ENCODE measurements around the gene SOS2.
A peak's percentile ranks its signal among the peaks of the same experiment; 100 is the strongest.

Gene SOS2

DNA sequence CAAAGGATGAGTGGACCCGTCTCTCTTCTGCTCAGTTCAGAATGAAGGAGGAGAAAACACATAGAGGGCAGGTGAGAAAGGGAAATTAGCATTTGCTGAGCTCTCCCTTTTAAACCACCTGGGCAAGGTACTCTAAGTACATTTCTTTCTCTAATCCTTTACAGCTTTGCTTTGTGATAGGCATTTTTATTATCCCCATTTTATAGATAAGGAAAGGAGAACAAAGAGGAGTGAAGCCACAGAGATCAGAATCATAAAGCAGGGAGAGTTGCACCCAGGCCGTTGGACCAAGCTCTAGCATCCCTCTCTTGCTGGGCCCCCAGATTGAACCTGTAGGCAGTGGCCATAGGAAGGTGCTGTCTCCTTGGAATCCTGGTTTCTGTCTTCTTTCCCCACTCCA, 162.1 kb downstream of the SOS2 start:
- TF ChIP-seq, protein P1, sequence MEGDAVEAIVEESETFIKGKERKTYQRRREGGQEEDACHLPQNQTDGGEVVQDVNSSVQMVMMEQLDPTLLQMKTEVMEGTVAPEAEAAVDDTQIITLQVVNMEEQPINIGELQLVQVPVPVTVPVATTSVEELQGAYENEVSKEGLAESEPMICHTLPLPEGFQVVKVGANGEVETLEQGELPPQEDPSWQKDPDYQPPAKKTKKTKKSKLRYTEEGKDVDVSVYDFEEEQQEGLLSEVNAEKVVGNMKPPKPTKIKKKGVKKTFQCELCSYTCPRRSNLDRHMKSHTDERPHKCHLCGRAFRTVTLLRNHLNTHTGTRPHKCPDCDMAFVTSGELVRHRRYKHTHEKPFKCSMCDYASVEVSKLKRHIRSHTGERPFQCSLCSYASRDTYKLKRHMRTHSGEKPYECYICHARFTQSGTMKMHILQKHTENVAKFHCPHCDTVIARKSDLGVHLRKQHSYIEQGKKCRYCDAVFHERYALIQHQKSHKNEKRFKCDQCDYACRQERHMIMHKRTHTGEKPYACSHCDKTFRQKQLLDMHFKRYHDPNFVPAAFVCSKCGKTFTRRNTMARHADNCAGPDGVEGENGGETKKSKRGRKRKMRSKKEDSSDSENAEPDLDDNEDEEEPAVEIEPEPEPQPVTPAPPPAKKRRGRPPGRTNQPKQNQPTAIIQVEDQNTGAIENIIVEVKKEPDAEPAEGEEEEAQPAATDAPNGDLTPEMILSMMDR (IDR thresholded peaks at IDR 0.05; ENCODE audit: low read depth, low read length, missing control alignments), result no peak
- DNase-seq (ENCODE audit: low read depth), result no peak
- no peak overlapping the region for H3K4me3 ChIP-seq (ENCODE audit: low read depth, low read length)

GRCh38 chr14:50068496-50068895, 162.9 kb downstream of the SOS2 start:
- no peak overlapping the region for H3K4me3 ChIP-seq (ENCODE audit: low read depth, low read length)
- in situ Hi-C loops (cut with HindIII; ENCODE audit: low sequenced_read_pairs), result no loop called here
- DNase-seq (ENCODE audit: low read depth), result no peak
- TF ChIP-seq, protein P1 (IDR thresholded peaks at IDR 0.05; ENCODE audit: low read depth, low read length, missing control alignments), result no peak

More for the DNA sequence above, 162.1 kb downstream of the SOS2 start:
- in situ Hi-C loops (cut with HindIII; ENCODE audit: low sequenced_read_pairs), result no loop called here

DNA sequence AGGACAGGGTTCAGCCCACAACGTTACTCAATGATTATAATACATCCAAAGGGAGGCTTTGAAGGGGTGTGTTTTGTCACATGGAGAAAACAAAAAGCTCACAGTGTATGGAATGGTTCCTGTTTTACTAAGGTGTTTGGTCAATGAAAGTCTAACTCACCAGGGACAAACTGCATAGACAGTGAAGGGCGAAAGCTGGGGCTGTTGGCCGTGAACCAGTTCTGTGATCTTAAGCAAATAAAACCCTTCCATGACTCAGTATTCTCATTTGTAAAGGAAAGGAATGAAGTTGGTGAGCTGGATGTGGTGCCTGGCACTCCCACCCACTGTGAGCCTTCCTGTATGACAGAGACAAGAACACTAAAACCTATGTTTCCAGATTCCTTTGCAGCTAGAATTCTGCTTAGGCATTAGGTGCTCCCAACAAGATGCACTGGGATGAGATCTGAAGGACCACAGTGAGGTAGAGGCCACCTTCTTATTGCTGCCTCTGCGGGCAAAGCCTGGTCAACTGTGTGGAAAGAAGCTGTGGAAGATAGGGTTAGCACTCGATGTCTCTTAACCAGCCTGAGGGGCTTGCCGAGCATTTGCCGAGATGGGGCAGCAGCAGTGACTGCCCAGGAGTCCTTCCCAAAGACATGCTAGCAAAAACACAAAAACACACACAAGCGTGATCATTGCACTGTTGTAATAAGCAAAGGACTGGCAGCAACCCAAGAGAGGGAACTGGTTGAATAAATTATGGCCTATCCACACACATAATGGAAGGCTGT, 163.5 kb downstream of the SOS2 start:
- TF ChIP-seq, protein P1 (IDR thresholded peaks at IDR 0.05; ENCODE audit: low read depth, low read length, missing control alignments), result no peak
- DNase-seq (ENCODE audit: low read depth), result peak; percentile 55
- no peak overlapping the region for H3K4me3 ChIP-seq (ENCODE audit: low read depth, low read length)
- in situ Hi-C loops (cut with HindIII; ENCODE audit: low sequenced_read_pairs), result no loop called here

Data from astrocyte of the cerebellum (primary cell).